Right lobe of liver (tissue), 6 donors: ENCODE results near the gene CISH. TPM values are rescaled to one million over a fixed set of nuclear protein-coding genes. Genes with fewer than 3 reads are reported as not detected.

Experiments
- ATAC-seq, 4 donors: fragments of 200-7000 bp; cut with Tn5 transposase; one replicate each; pipeline ENCODE4 v1.9.1; 2020; ENCODE audit warnings: mild to moderate bottlenecking in 4 of 4, moderate library complexity in 4 of 4
- DNase-seq, 3 donors: peaks; one replicate each; pipeline ENCODE4 v3.0.0-alpha.2; 2020
- H3K27ac ChIP-seq, 3 donors: fragments of 200-600 bp; one replicate each; pipeline ENCODE4 v1.8.0; 2022
- H3K27me3 ChIP-seq, 2 donors: fragments of 200-600 bp; one replicate each; pipeline ENCODE4 v1.8.0; 2022
- H3K36me3 ChIP-seq, 4 donors: fragments of 200-600 bp; sonication (generic) in 1 of 4; one replicate each; pipeline versions ENCODE4 v1.5.1 to v1.8.0; 2017 to 2022; ENCODE audit warnings: control low read depth in 1 of 4
- H3K4me1 ChIP-seq, 4 donors: fragments of 200-600 bp; sonication (generic) in 1 of 4; one replicate each; pipeline versions ENCODE4 v1.5.1 to v1.8.0; 2017 to 2022; ENCODE audit warnings: control low read depth in 1 of 4
- H3K4me3 ChIP-seq, 3 donors: fragments of 200-600 bp; one replicate each; pipeline ENCODE4 v1.8.0; 2022
- H3K9me3 ChIP-seq, 4 donors: fragments of 200-600 bp; sonication (generic) in 1 of 4; one replicate each; pipeline versions ENCODE4 v1.5.1 to v1.8.0; 2017 to 2022; ENCODE audit warnings: control low read depth in 1 of 4
- POLR2A ChIP-seq: fragments of 450-650 bp; IDR thresholded peaks from one replicate; pipeline ENCODE4 v1.6.1; 2017; ENCODE audit warnings: antibody characterized with exemption, mild to moderate bottlenecking
- WGBS: methylation state at CpG from one replicate; pipeline ENCODE4 v1.1.6; 2018; ENCODE audit warnings: low coverage, low lambda C conversion rate; ENCODE audit not compliant: insufficient coverage; ENCODE audit errors: missing lambda C conversion rate; 5-methylcytosine and 5-hydroxymethylcytosine counted together
- intact Hi-C, 2 donors: fragments of 100-400 bp; cut with DNase I; formaldehyde crosslinking; loops; one replicate each; pipeline versions ENCODE4 v1.11.2 to v1.14.1; 2022
- total RNA-seq, 6 experiments: library from RNA; depleted of rRNA in 2 of 6; stranded (reverse); fragments of >200 nt in 2 of 6; fragmentation: NEBNext Ultra II Directional in 3 of 6; extraction: Animal tissue kit (Norgen Biotek cat#: 25700) in 3 of 6; gene quantifications; one replicate each; pipeline versions ENCODE4 v1.1.0 to v1.2.4, GENCODE V29; 2016 to 2023
- TF ChIP-seq, protein P1 (sequence below), 4 donors: fragments of 200-600 bp in 3 of 4; fragments of 450-650 bp in 1 of 4; IDR thresholded peaks; one replicate each; pipeline versions ENCODE4 v1.5.1 to v1.8.0; 2016 to 2022; ENCODE audit warnings: antibody characterized with exemption in 4 of 4, mild to moderate bottlenecking in 2 of 4
- donor health status: DM: no; HTN: yes; CAD: no.
- donor health status: DM: no; HTN: no; CAD: no.
- donor health status: DM: no; HTN: no; CAD: no.
- donor health status: DM: no; HTN: yes; CAD: no.
- donor health status: DM: no; HTN: yes; CAD: no.

The CISH gene
- total RNA-seq, 6 experiments from 2014 or later: 5.3 to 28.1 (median 17.8) TPM

DNA sequence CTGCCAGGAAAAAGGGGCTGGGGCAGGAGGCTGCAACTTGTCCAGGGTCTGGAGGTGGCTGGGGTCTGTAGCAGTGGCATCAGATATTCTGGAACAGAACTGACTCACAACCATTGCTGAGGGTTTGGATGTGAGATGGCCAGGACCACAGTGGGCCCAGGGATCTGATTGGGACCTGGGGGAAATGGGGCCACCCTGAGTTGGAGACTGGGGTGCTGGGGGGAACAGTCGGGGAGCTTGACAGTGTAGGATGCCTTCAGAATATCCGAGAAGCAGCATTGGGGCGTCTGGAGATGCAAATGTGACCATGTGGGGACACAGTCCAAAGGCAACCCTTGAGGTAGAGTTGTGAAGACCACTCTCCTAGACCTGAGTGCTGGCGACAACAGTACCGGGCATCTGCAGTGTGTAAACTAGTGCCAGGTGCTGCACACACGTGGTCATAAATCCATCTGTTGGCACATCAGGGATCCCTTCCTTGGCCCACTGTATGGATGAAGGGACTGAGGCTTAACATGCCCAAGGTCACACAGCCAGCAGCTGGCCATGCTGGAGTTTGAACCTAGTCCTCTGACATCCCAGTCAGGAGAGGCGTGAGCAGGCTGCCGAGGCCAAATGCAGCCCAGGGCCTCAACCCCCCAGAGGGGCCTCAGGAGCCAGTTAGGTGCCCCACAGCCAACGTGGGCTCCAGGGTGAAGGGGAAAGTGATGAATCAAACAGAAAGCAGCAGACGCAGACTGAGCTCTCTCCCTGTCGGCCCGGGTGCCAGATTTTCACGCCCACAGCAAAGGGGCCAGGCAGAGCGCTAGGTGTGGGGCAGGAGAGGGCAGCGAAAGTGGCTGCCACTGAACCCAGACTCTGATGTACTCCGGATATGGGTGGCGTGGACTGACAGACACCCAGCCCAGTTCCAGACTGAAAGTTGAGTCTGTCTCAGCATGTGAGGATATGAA, 23.5 kb downstream of the CISH start:
- WGBS: 6% methylated on average over 3 of the region's 17 CpGs
- Histone ChIP-seq H3K36me3 (no peaks in the 10 kb centered on the region), H3K27me3 (no peaks in the 10 kb centered on the region), H3K4me3 (no peak overlapping the region), H3K9me3 (no peaks in the 10 kb centered on the region), H3K4me1 (peaks cover 0 to 94% (median 37%) of the 10 kb centered on the region in 4 donors), H3K27ac (peak overlapping the region; percentile 69 to 82 (median 75))
- ATAC-seq (peak; percentile 16 to 55 (median 40)), DNase-seq (peak; percentile 56 to 79 (median 72))
- intact Hi-C loops: no loop called here
- TF ChIP-seq, protein P1, sequence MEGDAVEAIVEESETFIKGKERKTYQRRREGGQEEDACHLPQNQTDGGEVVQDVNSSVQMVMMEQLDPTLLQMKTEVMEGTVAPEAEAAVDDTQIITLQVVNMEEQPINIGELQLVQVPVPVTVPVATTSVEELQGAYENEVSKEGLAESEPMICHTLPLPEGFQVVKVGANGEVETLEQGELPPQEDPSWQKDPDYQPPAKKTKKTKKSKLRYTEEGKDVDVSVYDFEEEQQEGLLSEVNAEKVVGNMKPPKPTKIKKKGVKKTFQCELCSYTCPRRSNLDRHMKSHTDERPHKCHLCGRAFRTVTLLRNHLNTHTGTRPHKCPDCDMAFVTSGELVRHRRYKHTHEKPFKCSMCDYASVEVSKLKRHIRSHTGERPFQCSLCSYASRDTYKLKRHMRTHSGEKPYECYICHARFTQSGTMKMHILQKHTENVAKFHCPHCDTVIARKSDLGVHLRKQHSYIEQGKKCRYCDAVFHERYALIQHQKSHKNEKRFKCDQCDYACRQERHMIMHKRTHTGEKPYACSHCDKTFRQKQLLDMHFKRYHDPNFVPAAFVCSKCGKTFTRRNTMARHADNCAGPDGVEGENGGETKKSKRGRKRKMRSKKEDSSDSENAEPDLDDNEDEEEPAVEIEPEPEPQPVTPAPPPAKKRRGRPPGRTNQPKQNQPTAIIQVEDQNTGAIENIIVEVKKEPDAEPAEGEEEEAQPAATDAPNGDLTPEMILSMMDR (IDR thresholded peaks at IDR 0.05): no peak
- no peak for TF ChIP-seq POLR2A

DNA sequence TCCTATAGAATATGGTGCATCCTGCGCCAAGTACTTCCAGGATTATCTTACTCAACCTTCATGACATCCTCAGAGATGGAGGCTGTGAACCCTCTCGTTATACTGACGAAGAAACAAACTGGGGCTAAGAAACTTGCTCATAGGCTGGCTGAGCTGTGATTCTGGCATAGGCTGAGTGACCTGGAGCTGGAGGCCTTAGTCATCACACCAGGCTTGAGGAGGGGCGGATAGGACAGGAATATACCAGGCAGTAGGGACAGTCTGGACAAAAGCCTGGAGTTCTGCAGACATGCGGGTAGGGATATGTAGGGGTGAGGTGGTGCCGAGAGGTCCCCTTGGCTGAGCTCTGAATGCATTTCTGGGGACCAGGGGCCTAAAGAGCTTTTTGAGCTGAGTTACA, 24.2 kb downstream of the CISH start:
- ATAC-seq (peak in 1 of 4 donors; percentile 22), DNase-seq (no peak)
- Histone ChIP-seq H3K4me1 (peaks cover 0 to 94% (median 40%) of the 10 kb centered on the region in 4 donors), H3K27ac (peak overlapping the region; percentile 69 to 82 (median 75)), H3K36me3 (no peaks in the 10 kb centered on the region), H3K9me3 (no peaks in the 10 kb centered on the region), H3K27me3 (no peaks in the 10 kb centered on the region), H3K4me3 (no peak overlapping the region)
- WGBS: 71% methylated on average over 5 of the region's 6 CpGs
- TF ChIP-seq, protein P1 (IDR thresholded peaks at IDR 0.05): no peak
- TF ChIP-seq POLR2A: no peak
- intact Hi-C loops: no loop called here

GRCh38 chr3:50586763-50587070, 24.9 kb downstream of the CISH start:
- Histone ChIP-seq H3K27me3 (no peaks in the 10 kb centered on the region), H3K4me3 (no peak overlapping the region), H3K9me3 (no peaks in the 10 kb centered on the region), H3K4me1 (peaks cover 0 to 94% (median 41%) of the 10 kb centered on the region in 4 donors), H3K27ac (peak overlapping the region; percentile 49 to 82 (median 69)), H3K36me3 (no peaks in the 10 kb centered on the region)
- WGBS: 17% methylated on average over 3 of the region's 3 CpGs
- no peak for TF ChIP-seq POLR2A
- TF ChIP-seq, protein P1 (IDR thresholded peaks at IDR 0.05): no peak
- ATAC-seq (peak in 2 of 4 donors; percentile 13 to 20), DNase-seq (no peak)
- intact Hi-C loops: no loop called here

- WGBS: 60% methylated on average over 2 of the region's 6 CpGs
- peaks cover 0 to 95% (median 45%) of the 10 kb centered on the region in 4 donors for H3K4me1 ChIP-seq
- intact Hi-C loops: no loop called here
- DNase-seq (no peak), ATAC-seq (no peak)
- H3K36me3 ChIP-seq: no peaks in the 10 kb centered on the region
- no peaks in the 10 kb centered on the region for H3K9me3 ChIP-seq
- peak overlapping the region; percentile 49 to 69 (median 67) for H3K27ac ChIP-seq
- H3K27me3 ChIP-seq: no peaks in the 10 kb centered on the region
- H3K4me3 ChIP-seq: no peak overlapping the region
- TF ChIP-seq, protein P1 (IDR thresholded peaks at IDR 0.05): no peak
- no peak for TF ChIP-seq POLR2A
Measured at GRCh38 chr3:50585919-50586762, 25.4 kb downstream of the CISH start.
